Bronchial epithelial cell (primary cell): Measurements from ENCODE around the gene GRAMD1A. TPM values are rescaled to one million over a fixed set of nuclear protein-coding genes. Genes with fewer than 3 reads are reported as not detected.

Experiments
- DNase-seq: peaks from one replicate; pipeline ENCODE4 v3.0.0-alpha.2; 2010; ENCODE audit warnings: low read depth
- FAIRE-seq: peaks from 2 replicates; lab custom pipeline; 2011; peaks lifted over from hg19 to GRCh38; lab: Jason Lieb, UNC
- H3K27me3 ChIP-seq: 2 replicates; pipeline ENCODE4 v1.5.1; 2011; ENCODE audit warnings: low read length; ENCODE audit not compliant: control insufficient read depth, insufficient read depth
- H3K36me3 ChIP-seq: 2 replicates; pipeline ENCODE4 v1.5.1; 2011; ENCODE audit warnings: low read length; ENCODE audit not compliant: control insufficient read depth, insufficient read depth
- H3K4me3 ChIP-seq: 2 replicates; pipeline ENCODE4 v1.5.1; 2011; ENCODE audit warnings: mild to moderate bottlenecking, low read depth, low read length, control low read depth
- CTCF ChIP-seq: IDR thresholded peaks from 2 replicates; pipeline ENCODE4 v1.5.1; 2011; ENCODE audit warnings: mild to moderate bottlenecking, moderate library complexity, low read length, control low read depth, inconsistent platforms; ENCODE audit not compliant: insufficient read depth, severe bottlenecking
- total RNA-seq: library from RNA; depleted of rRNA; stranded (reverse); fragments of >200 nt; gene quantifications from 2 replicates; pipeline ENCODE4 v1.2.1, GENCODE V29; 2014

Gene GRAMD1A
- total RNA-seq, 1 donor from 2014 or later, result 7.9 TPM

DNA sequence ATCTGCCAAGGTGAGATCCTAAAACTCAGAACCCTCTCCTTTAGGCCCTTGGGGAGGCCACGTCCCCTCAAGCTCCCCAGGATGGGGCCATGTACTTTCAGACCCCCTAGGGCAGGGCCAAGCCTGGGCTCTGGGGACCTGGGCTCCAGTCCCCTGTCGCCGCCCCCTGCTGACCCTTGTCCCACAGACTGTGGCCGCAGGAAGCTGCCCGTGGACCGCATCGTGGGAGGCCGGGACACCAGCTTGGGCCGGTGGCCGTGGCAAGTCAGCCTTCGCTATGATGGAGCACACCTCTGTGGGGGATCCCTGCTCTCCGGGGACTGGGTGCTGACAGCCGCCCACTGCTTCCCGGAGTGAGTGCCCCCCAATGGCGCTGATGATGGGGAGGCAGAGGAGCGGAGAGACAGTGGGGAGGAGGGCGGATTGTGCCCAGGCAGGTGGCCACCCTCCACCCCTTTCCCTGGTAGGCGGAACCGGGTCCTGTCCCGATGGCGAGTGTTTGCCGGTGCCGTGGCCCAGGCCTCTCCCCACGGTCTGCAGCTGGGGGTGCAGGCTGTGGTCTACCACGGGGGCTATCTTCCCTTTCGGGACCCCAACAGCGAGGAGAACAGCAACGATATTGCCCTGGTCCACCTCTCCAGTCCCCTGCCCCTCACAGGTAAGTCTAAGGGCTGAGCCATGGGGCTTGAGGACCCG lies 60.2 kb downstream of the GRAMD1A start:
- FAIRE-seq (no peak), DNase-seq (no peak)
- H3K27me3 ChIP-seq, result no peaks in the 10 kb centered on the region
- no peaks in the 10 kb centered on the region for H3K36me3 ChIP-seq
- TF ChIP-seq CTCF, result no peak
- H3K4me3 ChIP-seq, result no peak overlapping the region

DNA sequence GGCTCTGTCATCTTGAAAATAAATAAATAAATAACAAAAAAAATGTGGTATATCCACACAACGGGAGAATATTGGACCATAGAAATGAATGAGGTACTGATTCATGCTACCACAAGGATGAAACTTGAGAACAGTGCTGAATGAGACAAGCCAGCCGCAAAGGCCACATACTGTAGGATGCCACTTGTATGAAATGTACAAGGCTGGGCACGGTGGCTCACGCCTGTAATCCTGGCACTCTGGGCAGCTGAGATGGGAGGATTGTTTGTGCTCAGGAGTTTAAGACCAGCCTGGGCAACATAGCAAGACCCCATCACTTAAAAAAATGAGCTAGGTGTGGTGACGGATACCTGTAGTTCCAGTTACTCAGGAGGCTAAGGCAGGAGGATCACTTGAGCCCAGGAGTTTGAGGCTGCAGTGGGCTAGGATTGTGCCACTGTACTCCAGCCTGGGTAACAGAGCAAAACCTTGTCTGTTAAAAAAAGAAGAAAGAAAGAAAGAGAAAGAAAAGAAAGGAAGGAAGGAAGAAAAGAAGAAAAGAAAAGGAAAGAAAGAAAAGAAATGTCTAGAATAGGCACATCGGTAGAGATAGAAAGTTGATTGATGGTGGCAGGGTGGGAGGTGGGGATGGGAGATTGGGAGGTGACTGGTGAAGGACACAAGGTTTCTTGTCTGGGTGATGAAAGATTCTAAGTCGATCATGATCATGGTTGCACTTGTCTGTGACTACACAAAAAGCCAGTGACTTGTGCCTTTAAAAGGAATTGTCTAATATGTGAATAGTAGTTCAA lies 61.7 kb downstream of the GRAMD1A start:
- H3K4me3 ChIP-seq, result no peak overlapping the region
- DNase-seq (peak; percentile 47), FAIRE-seq (no peak)
- no peaks in the 10 kb centered on the region for H3K36me3 ChIP-seq
- H3K27me3 ChIP-seq, result no peaks in the 10 kb centered on the region
- TF ChIP-seq CTCF, result no peak

- no peak for FAIRE-seq
- no peaks in the 10 kb centered on the region for H3K27me3 ChIP-seq
- no peak for DNase-seq
Measured at GRCh38 chr19:35062942-35063341, 62.8 kb downstream of the GRAMD1A start.

GRCh38 chr19:35063940-35064818 lies 64.1 kb downstream of the GRAMD1A start:
- DNase-seq, result peak; percentile 89
- H3K27me3 ChIP-seq, result no peaks in the 10 kb centered on the region
- H3K36me3 ChIP-seq, result no peaks in the 10 kb centered on the region
- no peak for TF ChIP-seq CTCF
- no peak for FAIRE-seq
- H3K4me3 ChIP-seq, result no peak overlapping the region

More at GRCh38 chr19:35062942-35063341, 62.8 kb downstream of the GRAMD1A start:
- no peak for TF ChIP-seq CTCF
- H3K36me3 ChIP-seq, result no peaks in the 10 kb centered on the region
- no peak overlapping the region for H3K4me3 ChIP-seq

DNA sequence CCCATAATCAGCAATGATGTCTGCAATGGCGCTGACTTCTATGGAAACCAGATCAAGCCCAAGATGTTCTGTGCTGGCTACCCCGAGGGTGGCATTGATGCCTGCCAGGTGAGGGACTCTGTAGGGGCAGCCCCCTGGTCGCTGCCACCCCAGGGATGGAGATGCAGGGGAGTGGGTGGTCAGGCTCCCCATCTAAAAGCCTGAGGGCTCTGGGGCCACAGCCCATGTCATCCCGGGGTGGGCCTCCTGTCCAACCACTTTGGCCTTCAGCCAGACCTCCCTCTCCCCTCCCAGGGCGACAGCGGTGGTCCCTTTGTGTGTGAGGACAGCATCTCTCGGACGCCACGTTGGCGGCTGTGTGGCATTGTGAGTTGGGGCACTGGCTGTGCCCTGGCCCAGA lies 65.5 kb downstream of the GRAMD1A start:
- DNase-seq (no peak), FAIRE-seq (no peak)
- H3K27me3 ChIP-seq, result no peaks in the 10 kb centered on the region
- TF ChIP-seq CTCF, result no peak
- H3K4me3 ChIP-seq, result no peak overlapping the region
- no peaks in the 10 kb centered on the region for H3K36me3 ChIP-seq
